Stomach smooth muscle (tissue), 2 donors: ENCODE measurements around the gene TAGLN.

Experiments
- H3K27ac ChIP-seq: one replicate; pipeline ENCODE4 v1.7.0; 2013; ENCODE audit warnings: mild to moderate bottlenecking, low read length, inconsistent platforms
- H3K27me3 ChIP-seq, 2 donors: one replicate each; pipeline ENCODE4 v1.7.0; 2013; ENCODE audit warnings: low read length in 2 of 2; ENCODE audit not compliant: insufficient read depth in 2 of 2, control insufficient read depth in 1 of 2
- H3K36me3 ChIP-seq, 2 donors: one replicate each; pipeline ENCODE4 v1.7.0; 2013; ENCODE audit warnings: low read length in 2 of 2; ENCODE audit not compliant: control insufficient read depth in 2 of 2, insufficient read depth in 2 of 2
- H3K4me1 ChIP-seq: one replicate; pipeline ENCODE4 v1.7.0; 2013; ENCODE audit warnings: low read length; ENCODE audit not compliant: control insufficient read depth, insufficient read depth
- H3K4me3 ChIP-seq, 2 donors: one replicate each; pipeline ENCODE4 v1.7.0; 2013; ENCODE audit warnings: low read length in 2 of 2
- H3K9ac ChIP-seq, 2 donors: one replicate each; pipeline ENCODE4 v1.7.0; 2013; ENCODE audit warnings: low read length in 2 of 2, mild to moderate bottlenecking in 1 of 2
- H3K9me3 ChIP-seq, 2 donors: one replicate each; pipeline ENCODE4 v1.7.0; 2013; ENCODE audit warnings: low read length in 2 of 2; ENCODE audit not compliant: control insufficient read depth in 2 of 2
- donor health status: healthy.
- donor health status: Pancreatic carcinoma.

Gene TAGLN

DNA sequence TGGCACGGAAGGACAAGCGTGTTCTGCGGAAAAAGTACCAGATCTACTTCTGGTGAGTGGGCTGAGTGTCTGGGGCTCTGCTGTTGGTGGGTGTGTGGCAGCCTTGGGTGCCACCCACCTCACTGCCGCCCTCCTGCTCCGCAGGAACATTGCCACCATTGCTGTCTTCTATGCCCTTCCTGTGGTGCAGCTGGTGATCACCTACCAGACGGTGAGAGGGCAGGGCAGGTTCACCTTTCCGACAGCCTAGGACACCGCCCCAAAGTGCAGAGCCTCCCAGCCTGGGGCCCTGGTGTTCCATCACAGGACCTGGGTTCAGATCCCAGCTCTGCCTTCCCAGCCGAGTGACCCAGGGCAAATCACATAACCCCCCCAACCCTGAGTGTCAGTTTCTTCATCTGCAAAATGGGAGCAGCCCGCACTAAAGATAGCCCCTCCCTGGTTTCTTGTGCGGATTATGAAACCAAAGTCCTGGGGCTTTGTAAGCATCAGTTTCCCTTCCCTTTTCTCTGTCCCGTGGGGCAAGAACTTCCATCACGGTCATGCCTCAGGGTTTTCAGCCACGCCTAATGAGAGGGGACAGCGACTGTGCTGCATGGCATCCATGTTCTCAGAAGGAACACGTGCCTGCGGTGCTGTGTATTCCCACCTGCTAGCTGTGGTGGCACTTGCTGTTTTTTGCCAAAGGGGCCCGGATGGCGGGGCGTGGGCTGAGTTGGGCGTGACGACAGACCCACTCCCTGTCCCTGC lies 9.8 kb upstream of the TAGLN start:
- Histone ChIP-seq H3K4me3 (no peak overlapping the region), H3K27ac (peak overlapping the region; percentile 11), H3K36me3 (peaks cover 54 to 58% of the 10 kb centered on the region in 2 donors), H3K4me1 (peaks cover 4% of the 10 kb centered on the region), H3K9me3 (no peaks in the 10 kb centered on the region), H3K9ac (no peak overlapping the region), H3K27me3 (no peaks in the 10 kb centered on the region)

DNA sequence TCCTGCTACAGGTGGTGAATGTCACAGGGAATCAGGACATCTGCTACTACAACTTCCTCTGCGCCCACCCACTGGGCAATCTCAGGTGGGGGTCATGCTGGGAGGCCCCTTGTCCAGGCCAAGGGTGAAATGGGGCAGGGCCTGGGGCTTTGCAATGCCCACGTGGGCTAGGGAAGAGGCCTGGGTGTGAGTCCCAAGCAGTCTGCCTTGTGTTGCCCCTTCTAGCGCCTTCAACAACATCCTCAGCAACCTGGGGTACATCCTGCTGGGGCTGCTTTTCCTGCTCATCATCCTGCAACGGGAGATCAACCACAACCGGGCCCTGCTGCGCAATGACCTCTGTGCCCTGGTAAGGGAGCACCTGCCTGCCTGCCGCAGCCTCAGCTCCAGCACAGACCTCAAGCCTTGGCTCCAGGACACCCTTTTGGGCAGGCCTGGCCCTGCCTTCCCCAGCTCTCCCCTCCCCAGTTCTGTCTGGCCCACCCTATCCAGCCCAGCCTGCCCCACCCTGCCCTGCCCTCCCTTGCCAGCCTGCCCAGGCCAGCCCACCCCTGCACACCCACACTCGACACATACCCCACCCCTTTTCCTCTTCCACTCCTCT lies 9.1 kb upstream of the TAGLN start:
- H3K36me3 ChIP-seq, result peaks cover 56 to 58% of the 10 kb centered on the region in 2 donors
- H3K27me3 ChIP-seq, result no peaks in the 10 kb centered on the region
- H3K9ac ChIP-seq, result no peak overlapping the region
- peak overlapping the region; percentile 11 for H3K27ac ChIP-seq
- H3K9me3 ChIP-seq, result no peaks in the 10 kb centered on the region
- peaks cover 4% of the 10 kb centered on the region for H3K4me1 ChIP-seq
- no peak overlapping the region for H3K4me3 ChIP-seq

DNA sequence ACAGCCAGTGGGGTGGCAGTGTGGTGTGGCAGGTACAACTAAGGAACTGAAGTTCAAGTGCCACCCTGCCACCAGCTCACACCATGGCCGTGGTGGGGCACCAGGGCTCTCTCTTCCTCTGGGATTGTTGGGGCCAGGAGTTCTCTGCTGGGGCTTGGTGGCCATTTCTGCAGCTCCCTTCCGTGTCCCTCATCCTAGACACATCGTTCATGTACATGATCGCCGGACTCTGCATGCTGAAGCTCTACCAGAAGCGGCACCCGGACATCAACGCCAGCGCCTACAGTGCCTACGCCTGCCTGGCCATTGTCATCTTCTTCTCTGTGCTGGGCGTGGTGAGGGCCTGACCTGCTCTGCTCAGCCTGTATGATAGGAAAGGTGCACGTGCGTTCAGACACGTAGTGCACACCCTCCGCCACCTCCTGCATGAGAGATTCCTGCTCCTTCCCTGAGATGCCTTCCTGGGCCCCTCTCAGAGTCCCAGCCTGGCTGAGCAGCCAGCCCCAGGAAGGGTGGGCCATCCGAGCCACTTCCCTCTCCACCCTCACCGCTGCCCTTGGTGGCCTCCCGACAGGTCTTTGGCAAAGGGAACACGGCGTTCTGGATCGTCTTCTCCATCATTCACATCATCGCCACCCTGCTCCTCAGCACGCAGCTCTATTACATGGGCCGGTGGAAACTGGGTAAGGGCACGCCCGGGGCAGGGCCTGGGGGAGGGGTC lies 7.3 kb upstream of the TAGLN start:
- H3K36me3 ChIP-seq, result peaks cover 56 to 57% of the 10 kb centered on the region in 2 donors
- H3K9me3 ChIP-seq, result no peaks in the 10 kb centered on the region
- no peak overlapping the region for H3K4me3 ChIP-seq
- no peak overlapping the region for H3K9ac ChIP-seq
- no peak overlapping the region for H3K27ac ChIP-seq
- peaks cover under 1% of the 10 kb centered on the region for H3K4me1 ChIP-seq
- H3K27me3 ChIP-seq, result no peaks in the 10 kb centered on the region

DNA sequence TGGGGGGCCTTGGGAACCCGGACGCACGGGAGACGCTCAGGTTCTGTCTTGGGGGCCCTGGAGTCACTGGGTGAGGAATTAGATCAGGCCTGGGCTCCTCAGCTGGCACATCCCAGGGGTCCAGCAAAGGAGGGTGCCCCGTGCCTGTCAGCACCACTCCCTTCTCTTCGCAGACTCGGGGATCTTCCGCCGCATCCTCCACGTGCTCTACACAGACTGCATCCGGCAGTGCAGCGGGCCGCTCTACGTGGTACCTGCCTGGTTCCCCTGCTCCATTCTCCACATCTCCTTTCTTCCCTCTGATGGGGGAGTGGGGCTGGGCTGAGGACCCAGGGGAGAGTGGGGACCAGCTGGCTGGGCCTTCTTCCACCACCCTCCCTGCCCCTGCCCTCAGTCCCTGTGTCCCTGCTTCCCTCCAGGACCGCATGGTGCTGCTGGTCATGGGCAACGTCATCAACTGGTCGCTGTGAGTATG lies 6.7 kb upstream of the TAGLN start:
- Histone ChIP-seq H3K4me3 (no peak overlapping the region), H3K36me3 (peaks cover 53 to 56% of the 10 kb centered on the region in 2 donors), H3K4me1 (peaks cover 7% of the 10 kb centered on the region), H3K27me3 (no peaks in the 10 kb centered on the region), H3K9me3 (no peaks in the 10 kb centered on the region), H3K9ac (no peak overlapping the region), H3K27ac (no peak overlapping the region)

DNA sequence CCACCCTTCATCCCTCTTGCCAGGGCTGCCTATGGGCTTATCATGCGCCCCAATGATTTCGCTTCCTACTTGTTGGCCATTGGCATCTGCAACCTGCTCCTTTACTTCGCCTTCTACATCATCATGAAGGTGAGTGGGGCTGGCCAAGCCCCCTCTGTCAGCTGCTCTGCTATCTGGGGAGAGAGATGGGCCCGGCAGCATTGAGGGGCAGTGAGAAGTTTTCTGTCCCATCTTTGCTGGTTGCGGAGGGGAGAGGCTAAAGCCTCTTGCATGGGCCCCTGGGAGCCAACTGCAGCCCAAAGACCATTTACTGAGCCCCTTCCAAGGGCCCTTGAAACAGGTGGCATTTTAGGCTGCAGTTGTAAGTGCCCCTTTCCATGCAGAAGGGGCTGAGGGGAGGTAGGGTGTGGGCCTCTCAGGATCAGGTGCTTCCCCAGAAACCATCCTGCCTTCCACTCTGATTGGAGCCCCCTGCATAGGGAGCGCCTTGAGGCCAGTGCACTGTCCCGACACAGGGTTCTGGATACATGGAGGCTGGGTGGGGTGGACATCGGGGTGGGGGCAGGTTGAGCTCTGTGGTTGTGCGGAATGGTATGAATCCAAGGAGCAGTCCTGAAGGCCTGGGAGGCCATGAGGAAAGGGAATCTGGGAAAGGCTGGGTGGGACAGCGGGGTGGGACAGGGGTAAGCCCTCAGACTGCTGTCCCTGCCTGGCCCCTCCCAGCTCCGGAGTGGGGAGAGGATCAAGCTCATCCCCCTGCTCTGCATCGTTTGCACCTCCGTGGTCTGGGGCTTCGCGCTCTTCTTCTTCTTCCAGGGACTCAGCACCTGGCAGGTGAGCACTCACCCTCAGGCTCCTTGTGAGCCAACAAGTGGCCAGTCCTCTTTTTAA lies 5.8 kb upstream of the TAGLN start:
- Histone ChIP-seq H3K9me3 (no peaks in the 10 kb centered on the region), H3K4me3 (no peak overlapping the region), H3K4me1 (peaks cover 16% of the 10 kb centered on the region), H3K27ac (no peak overlapping the region), H3K36me3 (peaks cover 44 to 50% of the 10 kb centered on the region in 2 donors), H3K9ac (no peak overlapping the region), H3K27me3 (no peaks in the 10 kb centered on the region)

DNA sequence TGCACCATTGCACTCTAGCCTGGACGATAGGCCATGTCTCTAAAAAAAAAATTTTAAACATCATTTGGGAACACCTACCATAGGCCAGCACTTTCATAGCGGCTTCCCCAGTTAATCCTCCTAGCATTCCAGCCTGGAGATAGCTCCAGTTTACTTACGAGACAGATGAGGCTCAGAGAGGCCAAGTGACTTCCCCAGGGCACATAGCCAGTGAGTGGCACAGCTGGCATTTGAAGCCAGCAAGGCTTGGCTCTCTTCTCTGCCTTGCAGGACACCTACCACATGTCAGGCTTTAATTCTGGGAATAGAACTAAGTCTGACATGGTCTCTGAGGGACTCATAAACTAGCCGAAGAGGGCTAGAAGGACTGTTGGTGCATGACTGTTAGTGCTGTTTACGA lies 4.9 kb upstream of the TAGLN start:
- Histone ChIP-seq H3K27ac (no peak overlapping the region), H3K9me3 (no peaks in the 10 kb centered on the region), H3K36me3 (peaks cover 35 to 43% of the 10 kb centered on the region in 2 donors), H3K27me3 (no peaks in the 10 kb centered on the region), H3K4me3 (no peak overlapping the region), H3K4me1 (peaks cover 23% of the 10 kb centered on the region), H3K9ac (no peak overlapping the region)

DNA sequence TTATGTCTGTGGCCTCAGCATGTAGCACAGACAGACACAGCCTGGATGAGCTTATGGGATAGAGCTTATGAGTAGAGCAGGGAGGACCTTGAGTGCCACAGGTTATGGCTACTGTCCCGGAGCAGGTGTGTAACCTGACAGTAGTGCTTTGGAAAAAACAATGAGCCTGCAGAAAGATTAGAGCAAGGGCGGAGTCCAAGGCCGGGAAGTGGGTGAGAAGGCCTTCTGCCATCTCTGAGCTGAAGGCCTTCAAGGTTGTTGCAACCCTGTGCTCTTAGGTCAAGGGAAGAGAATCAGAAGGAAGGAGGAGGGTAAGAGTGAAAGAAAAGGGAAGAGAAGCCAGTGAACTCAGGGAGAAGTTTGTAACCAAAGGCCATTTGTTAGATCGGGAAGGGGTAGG lies 3.9 kb upstream of the TAGLN start:
- Histone ChIP-seq H3K27me3 (no peaks in the 10 kb centered on the region), H3K4me1 (peaks cover 30% of the 10 kb centered on the region), H3K36me3 (peaks cover 29 to 38% of the 10 kb centered on the region in 2 donors), H3K9me3 (no peaks in the 10 kb centered on the region), H3K4me3 (no peak overlapping the region), H3K9ac (no peak overlapping the region), H3K27ac (no peak overlapping the region)

DNA sequence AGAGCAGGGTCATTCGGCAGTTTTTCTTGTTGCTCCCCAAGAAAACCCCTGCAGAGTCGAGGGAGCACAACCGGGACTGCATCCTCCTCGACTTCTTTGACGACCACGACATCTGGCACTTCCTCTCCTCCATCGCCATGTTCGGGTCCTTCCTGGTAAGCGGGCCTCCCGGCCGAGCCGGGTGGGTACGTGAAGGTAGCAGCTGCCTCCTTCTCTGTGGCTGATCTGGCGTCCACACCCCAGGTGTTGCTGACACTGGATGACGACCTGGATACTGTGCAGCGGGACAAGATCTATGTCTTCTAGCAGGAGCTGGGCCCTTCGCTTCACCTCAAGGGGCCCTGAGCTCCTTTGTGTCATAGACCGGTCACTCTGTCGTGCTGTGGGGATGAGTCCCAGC lies 3.4 kb upstream of the TAGLN start:
- Histone ChIP-seq H3K4me3 (no peak overlapping the region), H3K36me3 (peaks cover 30 to 36% of the 10 kb centered on the region in 2 donors), H3K4me1 (peaks cover 34% of the 10 kb centered on the region), H3K27me3 (no peaks in the 10 kb centered on the region), H3K9ac (no peak overlapping the region), H3K27ac (no peak overlapping the region), H3K9me3 (no peaks in the 10 kb centered on the region)

DNA sequence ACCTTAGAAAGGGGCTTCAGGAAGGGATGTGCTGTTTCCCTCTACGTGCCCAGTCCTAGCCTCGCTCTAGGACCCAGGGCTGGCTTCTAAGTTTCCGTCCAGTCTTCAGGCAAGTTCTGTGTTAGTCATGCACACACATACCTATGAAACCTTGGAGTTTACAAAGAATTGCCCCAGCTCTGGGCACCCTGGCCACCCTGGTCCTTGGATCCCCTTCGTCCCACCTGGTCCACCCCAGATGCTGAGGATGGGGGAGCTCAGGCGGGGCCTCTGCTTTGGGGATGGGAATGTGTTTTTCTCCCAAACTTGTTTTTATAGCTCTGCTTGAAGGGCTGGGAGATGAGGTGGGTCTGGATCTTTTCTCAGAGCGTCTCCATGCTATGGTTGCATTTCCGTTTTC lies 2.2 kb upstream of the TAGLN start:
- H3K4me3 ChIP-seq, result peak overlapping the region in 1 of 2 donors; percentile 96
- peaks cover 36 to 41% of the 10 kb centered on the region in 2 donors for H3K36me3 ChIP-seq
- no peak overlapping the region for H3K9ac ChIP-seq
- no peaks in the 10 kb centered on the region for H3K9me3 ChIP-seq
- H3K27me3 ChIP-seq, result no peaks in the 10 kb centered on the region
- peak overlapping the region; percentile 100 for H3K27ac ChIP-seq
- peaks cover 38% of the 10 kb centered on the region for H3K4me1 ChIP-seq
